ENCODE measurements around the gene CDC25A. TPM values are rescaled to one million over a fixed set of nuclear protein-coding genes. Genes with fewer than 3 reads are reported as not detected.

CDC25A gene
- total and polyA plus RNA-seq, 9 of the 15 experiments (the other 6 are each of a cell fraction or from before 2014, with no cell fraction given) = 3.4 to 61.3 (median 51.8) TPM

DNA sequence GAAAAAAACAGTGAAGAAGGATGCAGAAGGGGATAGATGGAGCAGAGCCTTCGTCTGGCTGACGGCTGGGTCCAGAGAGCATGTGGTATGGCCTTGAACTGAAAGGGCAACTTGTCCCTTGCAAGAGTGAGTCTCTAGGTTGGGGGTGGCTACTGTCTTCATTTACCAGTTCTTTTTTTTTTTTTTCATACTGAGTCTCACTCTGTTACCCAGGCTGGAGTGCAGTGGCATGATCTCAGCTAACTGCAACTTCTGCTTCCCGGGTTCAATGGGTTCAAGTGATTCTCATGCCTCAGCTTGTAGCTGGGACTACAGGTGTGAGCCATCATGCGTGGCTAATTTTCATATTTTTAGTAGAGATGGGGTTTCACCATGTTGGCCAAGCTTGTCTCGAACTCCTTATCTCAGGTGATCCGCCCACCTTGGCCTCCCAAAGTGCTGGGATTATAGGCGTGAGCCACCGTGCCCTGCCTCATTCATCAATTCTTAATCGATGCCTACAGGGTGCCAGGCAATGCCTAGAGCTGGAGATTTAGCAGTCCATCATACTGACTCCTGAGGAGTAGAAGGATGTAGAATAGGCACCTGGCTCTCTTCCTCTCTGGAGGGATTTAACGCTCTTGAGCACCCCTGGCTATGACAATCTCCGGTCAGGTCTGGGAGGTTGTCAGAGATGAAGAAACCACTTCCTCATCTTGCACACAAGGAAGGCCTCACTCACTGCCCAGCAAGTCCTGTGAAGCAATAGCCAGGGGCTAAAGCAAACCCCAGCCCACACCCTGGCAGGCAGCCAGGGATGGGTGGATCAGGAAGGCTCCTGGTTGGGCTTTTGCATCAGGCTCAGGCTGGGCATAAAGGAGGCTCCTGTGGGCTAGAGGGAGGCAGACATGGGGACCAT, 34.6 kb upstream of the CDC25A start, which contains the start of gene CAMP (continued):
- no peak for TF ChIP-seq MITF (IDR thresholded peaks at IDR 0.05)
- TF ChIP-seq ZNF263 (CRISPR knock-in tag; IDR thresholded peaks at IDR 0.05; ENCODE audit: borderline replicate concordance) = no peak
- no peak for TF ChIP-seq ARID4B (CRISPR knock-in tag; IDR thresholded peaks at IDR 0.05)
- no peak for TF ChIP-seq HDAC2 (IDR thresholded peaks at IDR 0.05)
- TF ChIP-seq ADNP (tag; IDR thresholded peaks at IDR 0.05) = no peak
- no peak for TF ChIP-seq FOXK1 (CRISPR knock-in tag; IDR thresholded peaks at IDR 0.05; ENCODE audit: borderline replicate concordance)
- TF ChIP-seq, protein P1, sequence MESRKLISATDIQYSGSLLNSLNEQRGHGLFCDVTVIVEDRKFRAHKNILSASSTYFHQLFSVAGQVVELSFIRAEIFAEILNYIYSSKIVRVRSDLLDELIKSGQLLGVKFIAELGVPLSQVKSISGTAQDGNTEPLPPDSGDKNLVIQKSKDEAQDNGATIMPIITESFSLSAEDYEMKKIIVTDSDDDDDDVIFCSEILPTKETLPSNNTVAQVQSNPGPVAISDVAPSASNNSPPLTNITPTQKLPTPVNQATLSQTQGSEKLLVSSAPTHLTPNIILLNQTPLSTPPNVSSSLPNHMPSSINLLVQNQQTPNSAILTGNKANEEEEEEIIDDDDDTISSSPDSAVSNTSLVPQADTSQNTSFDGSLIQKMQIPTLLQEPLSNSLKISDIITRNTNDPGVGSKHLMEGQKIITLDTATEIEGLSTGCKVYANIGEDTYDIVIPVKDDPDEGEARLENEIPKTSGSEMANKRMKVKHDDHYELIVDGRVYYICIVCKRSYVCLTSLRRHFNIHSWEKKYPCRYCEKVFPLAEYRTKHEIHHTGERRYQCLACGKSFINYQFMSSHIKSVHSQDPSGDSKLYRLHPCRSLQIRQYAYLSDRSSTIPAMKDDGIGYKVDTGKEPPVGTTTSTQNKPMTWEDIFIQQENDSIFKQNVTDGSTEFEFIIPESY (CRISPR knock-in tag; IDR thresholded peaks at IDR 0.05) = no peak
- TF ChIP-seq EP300 (IDR thresholded peaks at IDR 0.05; ENCODE audit: low read length) = no peak
- TF ChIP-seq STAT5A (IDR thresholded peaks at IDR 0.05; ENCODE audit: borderline replicate concordance, low read length) = no peak
- peak; percentile 91 for TF ChIP-seq CEBPB (tag; IDR thresholded peaks at IDR 0.05)
- TF ChIP-seq SIN3A (IDR thresholded peaks at IDR 0.05; ENCODE audit: borderline replicate concordance in 2 of 2, control insufficient read depth in 1 of 2, low read depth in 2 of 2, low read length in 2 of 2) = no peak
